Inflammatory macrophage treated with lipopolysaccharide for 1 hour (primary cell): ENCODE results near the gene CPT1B.
"Not testable (repeated sequence)": the region's sequence is repeated elsewhere in the genome, so short reads cannot be mapped to it uniquely, and the experiment has no call there.

Experiments used
- DNase-seq, 2 donors: peaks; one replicate each; pipeline ENCODE4 v3.0.0-alpha.2; 2020 to 2022

Gene CPT1B

GRCh38 chr22:50577987-50578775 lies at the start of gene CPT1B:
Gene CPT1B, minus strand, starts transcription at chr22:50578427. Its CDS starts 512 bp downstream, at chr22:50577915.
- no peak for DNase-seq

- no peak for DNase-seq
Observed at GRCh38 chr22:50626850-50627641, 48.8 kb upstream of the CPT1B start.

- DNase-seq: no peak
Observed at GRCh38 chr22:50626314-50626849, 48.2 kb upstream of the CPT1B start.

- DNase-seq: no peak
Observed at GRCh38 chr22:50625568-50626313, 47.5 kb upstream of the CPT1B start.

GRCh38 chr22:50625131-50625567 lies 46.9 kb upstream of the CPT1B start:
- no peak for DNase-seq

GRCh38 chr22:50624347-50625130 lies 46.3 kb upstream of the CPT1B start:
- DNase-seq: no peak

GRCh38 chr22:50622723-50623327 lies 44.6 kb upstream of the CPT1B start:
- DNase-seq: no peak

- peak in 1 of 2 donors; percentile 11 for DNase-seq
Observed at GRCh38 chr22:50621948-50622722, 43.9 kb upstream of the CPT1B start.

GRCh38 chr22:50621356-50621880 lies 43.2 kb upstream of the CPT1B start:
- peak; percentile 33 for DNase-seq

GRCh38 chr22:50620593-50621355 lies 42.5 kb upstream of the CPT1B start:
- DNase-seq: peak in 1 of 2 donors; percentile 14

GRCh38 chr22:50614296-50614695 lies 36.1 kb upstream of the CPT1B start:
- DNase-seq: not testable (repeated sequence)

GRCh38 chr22:50613291-50613981 lies 35.2 kb upstream of the CPT1B start:
- no peak for DNase-seq

- DNase-seq: no peak
Observed at GRCh38 chr22:50612528-50613221, 34.4 kb upstream of the CPT1B start.

- DNase-seq: no peak
Observed at GRCh38 chr22:50612168-50612527, 33.9 kb upstream of the CPT1B start.

GRCh38 chr22:50611341-50612060 lies 33.3 kb upstream of the CPT1B start:
- no peak for DNase-seq

- no peak for DNase-seq
Observed at GRCh38 chr22:50610581-50610980, 32.4 kb upstream of the CPT1B start.

GRCh38 chr22:50610041-50610451 lies 31.8 kb upstream of the CPT1B start:
- DNase-seq: no peak

GRCh38 chr22:50609599-50609998 lies 31.4 kb upstream of the CPT1B start:
- DNase-seq: no peak
